GM12875 (cell line): ENCODE results near the gene SH3GL1.
A peak's percentile ranks its signal among the peaks of the same experiment; 100 is the strongest.

Source experiments
- H3K4me3 ChIP-seq: one replicate; pipeline ENCODE4 v1.5.1; 2011; ENCODE audit warnings: low read depth, low read length, control low read depth
- CTCF ChIP-seq: IDR thresholded peaks from 2 replicates; pipeline ENCODE4 v1.5.1; 2011; ENCODE audit warnings: low read depth, mild to moderate bottlenecking, control low read depth, inconsistent platforms, low read length, moderate library complexity, borderline replicate concordance; ENCODE audit not compliant: insufficient read depth

Gene SH3GL1

GRCh38 chr19:4365341-4365740 lies 35.0 kb downstream of the SH3GL1 start:
- no peak for TF ChIP-seq CTCF
- H3K4me3 ChIP-seq: no peak overlapping the region

- TF ChIP-seq CTCF: no peak
- H3K4me3 ChIP-seq: no peak overlapping the region
These were observed 36.6 kb downstream of the SH3GL1 start for GRCh38 chr19:4363571-4364304.

GRCh38 chr19:4362831-4363545 lies 37.4 kb downstream of the SH3GL1 start:
- H3K4me3 ChIP-seq: no peak overlapping the region
- peak; percentile 11; the same call in 1 of the 2 replicates for TF ChIP-seq CTCF

GRCh38 chr19:4362101-4362828 lies 38.1 kb downstream of the SH3GL1 start:
- no peak overlapping the region for H3K4me3 ChIP-seq
- TF ChIP-seq CTCF: no peak

- no peak for TF ChIP-seq CTCF
- no peak overlapping the region for H3K4me3 ChIP-seq
These were observed 38.9 kb downstream of the SH3GL1 start for GRCh38 chr19:4361152-4362046.

GRCh38 chr19:4360641-4361151 lies 39.7 kb downstream of the SH3GL1 start:
- no peak for TF ChIP-seq CTCF
- H3K4me3 ChIP-seq: no peak overlapping the region
